HG03095 (cell line): ENCODE data around the gene CORO1A.
"Not testable (repeated sequence)": the region's sequence is repeated elsewhere in the genome, so short reads cannot be mapped to it uniquely, and the experiment has no call there.

Experiments
- ATAC-seq: cut with Tn5 transposase; IDR thresholded peaks from one replicate; pipeline ENCODE4 v1.9.1; 2021; ENCODE audit warnings: moderate library complexity; ENCODE audit not compliant: unreplicated experiment

CORO1A gene

DNA sequence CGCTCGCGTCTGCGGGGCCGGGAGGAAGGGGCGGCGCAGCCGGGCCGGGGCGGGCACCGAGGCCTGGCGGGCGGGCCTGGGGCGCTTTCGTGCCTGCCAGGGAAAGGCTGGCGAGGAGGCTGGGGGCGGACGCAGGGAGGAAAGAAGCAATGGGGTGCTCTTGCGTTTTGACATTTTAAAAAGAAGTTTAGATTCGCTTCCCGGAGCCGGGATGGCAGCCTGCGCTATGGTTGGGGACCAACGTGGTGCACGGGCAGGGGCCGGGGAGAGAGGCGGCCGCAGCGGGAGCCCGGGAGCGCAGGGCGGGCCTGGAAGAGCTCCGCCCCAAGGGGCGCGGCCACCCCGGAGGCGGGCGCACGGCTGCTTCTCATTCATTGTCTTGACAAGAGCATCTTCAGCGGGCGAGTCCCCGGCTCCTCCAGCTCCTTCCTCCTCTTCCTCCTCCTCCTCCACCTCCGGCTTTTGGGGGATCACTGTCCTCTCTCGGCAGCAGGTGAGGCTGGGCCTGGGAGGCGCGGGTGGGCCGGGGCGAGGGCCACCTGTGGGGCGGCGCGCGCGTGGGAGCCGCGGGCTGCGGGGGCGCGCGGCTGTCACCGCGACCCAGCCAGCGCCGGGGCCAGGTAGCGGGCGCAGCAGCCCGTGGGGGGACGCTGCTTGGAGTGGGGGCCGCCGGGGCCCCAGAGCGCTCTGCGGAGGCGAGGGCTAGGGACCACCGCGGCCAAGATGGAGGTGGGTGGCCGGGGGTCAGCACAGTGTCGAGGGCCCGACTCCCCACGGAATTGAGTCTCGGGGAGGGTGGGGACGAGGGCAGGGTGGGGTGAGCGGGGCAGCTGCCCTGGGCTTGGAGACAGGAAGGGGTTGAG is at the start of gene CORO1A:
Gene CORO1A, plus strand, starts transcription at position 370 of the 863 bp plus-strand sequence. CDS start 1,608 bp downstream, outside the sequence.
- peak; percentile 43 for ATAC-seq

DNA sequence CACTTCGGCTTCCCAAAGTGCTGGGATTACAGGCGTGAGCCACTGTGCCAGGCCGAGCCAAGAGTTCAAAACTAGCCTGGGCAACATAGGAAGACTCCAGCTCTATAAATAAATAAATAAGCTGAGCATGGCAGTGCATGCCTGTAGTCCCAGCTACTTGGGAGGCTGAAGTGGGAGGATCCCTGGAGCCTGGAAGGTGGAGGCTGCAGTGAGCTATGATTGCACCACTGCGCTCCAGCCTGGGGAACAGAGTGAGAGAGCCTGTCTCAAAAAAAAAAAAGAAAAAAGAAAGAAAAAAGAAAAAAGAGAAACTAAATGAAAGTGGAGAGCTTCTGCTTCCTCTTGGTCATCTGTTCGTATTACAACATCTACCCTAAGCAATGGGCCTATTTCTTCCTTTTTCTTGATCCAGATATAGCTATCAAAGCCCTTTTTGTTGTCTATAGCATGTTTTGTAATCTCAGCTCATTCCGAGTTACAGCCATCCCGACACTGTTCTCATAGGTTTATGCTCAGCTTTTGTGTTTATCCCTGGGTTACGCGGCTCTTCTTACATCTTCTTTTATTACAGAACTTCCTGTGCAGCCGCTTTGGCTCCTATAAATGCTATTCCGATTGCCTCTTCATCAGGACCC is 46.3 kb upstream of the CORO1A start:
- ATAC-seq = no peak

DNA sequence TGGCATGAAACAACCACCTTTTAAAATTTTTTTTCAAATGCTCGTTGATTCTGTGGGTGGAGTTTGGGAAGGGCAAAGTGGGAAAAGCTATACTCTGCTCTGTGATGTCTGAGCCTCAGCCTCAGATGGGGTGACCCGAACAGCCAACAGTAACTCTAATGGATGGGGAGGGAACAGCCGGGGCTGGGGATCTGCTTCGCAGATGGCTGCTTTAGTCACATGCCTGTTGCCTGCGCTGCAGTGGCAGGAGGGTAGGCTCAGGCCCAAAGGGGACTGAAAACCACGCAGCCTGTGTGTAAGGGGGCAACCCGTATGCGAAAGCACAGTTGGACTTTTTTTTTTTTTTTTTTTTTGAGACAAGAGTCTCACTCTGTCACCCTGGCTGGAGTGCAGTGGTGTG is 45.5 kb upstream of the CORO1A start:
- ATAC-seq = no peak

DNA sequence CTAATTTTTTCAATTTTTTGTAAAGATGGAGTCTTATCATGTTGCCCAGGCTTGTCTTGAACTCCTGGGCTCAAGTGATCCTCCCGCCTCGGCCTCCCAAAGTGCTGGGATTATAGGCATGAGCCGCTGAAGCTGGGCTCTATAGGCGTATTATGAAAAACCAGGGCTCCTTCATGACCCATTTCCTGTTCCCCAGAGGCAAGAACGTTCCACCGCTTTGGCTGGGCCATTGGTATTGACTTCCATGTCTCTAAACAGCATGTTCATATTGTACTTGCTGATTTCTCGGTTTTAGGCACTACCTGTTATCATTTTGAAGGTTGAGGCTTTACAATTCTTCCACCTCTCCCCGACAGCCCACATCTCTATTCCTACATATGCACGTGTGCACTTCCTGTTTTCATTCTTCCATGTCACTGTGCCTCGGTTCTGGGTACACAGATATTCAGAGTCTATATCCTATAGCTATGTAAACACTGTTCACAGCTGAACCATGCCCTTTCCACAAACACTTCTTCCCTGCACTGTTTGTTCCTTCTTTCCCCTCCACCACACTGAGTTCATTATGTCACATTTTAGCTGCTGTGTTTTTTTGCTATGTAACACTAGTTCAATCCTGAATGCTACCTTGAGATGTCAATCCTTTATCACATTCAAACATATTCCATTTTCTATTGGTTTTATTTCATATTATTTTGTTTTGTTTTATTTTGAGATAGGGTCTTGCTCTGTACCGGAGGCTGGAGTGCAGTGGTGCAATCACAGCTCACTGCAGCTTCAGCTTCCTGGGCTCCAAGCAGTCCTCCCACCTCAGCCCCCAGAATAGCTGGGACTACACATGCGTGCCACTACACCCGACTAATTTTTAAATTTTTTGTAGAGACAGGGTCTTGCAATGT is 43.6 kb upstream of the CORO1A start:
- no peak for ATAC-seq

DNA sequence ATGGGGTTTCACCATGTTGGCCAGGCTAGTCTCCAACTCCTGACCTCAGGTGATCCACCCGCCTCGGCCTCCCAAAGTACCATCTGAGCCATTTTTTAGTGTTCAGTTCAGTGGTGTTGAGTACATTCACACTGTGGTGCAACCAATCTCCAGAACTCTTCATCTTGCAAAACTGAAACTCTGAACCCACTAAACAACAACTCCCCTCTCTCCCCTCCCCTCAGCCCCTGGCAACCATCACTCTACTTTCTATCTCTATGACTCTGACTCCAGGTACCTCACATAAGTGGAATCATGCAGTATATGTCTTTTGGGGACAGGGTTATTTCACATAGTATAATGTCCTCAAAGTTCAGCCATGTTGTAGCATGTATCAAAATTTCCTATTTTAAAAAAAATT is 41.7 kb upstream of the CORO1A start:
- no peak for ATAC-seq

DNA sequence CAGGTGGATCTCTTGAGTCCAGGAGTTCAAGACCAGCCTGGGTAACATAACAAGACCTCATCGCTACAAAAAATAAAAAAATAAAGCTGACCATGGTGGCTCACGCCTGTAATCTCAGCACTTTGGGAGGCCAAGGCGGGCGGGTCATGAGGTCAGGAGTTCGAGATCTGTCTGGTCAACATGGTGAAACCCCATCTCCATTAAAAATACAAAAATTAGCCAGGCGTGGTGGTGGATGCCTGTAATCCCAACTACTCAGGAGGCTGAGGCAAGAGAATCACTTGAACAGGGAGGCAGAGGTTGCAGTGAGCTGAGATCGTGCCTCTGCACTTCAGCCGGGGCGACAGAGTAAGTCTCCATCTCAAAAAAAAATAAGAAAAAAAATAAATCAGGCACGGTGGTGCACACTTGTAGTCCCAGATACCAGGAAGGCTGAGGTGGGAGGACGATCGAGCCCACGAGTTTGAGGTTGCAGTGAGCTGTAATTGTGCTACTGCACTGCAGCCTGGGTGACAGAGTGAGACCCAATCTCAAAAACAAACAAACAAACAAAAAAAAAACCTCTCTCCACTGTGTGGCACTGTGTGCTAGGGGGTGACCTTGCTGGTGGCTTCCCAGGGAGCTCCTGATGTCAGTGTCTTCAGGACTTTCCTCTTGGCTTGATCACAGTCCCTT is 40.6 kb upstream of the CORO1A start:
- ATAC-seq = no peak

DNA sequence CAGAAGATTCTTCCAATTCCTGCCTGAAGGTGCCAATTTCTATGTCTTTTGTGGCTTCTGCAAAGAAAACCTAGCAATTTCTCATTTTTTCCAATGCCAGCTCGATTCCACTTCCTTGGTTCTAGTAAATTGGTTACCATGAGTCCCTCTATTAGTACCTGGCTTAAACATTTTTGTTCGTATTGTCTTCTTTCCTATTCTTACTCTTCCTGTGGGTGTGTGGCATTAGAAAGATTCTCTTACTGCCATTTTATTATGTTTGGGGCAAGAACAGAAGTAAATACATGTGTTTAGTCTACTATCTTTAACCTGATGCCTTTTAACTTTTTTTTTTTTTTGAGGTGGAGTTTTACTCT is 40.1 kb upstream of the CORO1A start:
- no peak for ATAC-seq

DNA sequence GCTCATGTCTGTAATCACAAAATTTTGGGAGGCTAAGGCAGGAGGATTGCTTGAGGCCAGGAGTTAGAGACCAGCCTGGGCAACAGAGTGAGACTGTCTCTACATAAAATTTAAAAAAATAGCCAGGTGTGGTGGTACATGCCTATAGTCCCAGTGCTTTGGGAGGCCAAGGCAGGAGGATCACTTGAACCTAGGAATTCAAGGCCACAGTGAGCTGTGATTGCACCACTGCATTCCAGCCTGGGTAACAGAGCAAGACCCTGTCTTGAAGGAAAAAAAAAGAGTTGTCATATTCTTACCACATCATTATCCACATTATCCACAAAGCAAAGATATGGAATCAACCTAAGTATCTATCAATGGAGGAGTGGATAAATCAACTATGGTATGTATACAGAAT is 39.4 kb upstream of the CORO1A start:
- ATAC-seq = no peak

DNA sequence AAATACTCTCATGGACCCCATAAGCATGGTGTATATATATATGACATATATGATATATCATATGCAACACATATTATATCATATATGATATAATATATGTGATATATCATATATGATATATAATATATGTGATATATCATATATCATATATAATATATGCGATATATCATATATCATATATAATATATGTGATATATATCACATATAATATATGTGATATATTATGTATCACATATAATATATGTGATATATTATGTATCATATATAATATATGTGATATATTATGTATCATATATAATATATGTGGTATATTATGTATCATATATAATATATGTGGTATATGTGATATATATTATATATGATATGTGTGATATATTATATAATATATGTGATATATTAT is 38.5 kb upstream of the CORO1A start:
- no peak for ATAC-seq

DNA sequence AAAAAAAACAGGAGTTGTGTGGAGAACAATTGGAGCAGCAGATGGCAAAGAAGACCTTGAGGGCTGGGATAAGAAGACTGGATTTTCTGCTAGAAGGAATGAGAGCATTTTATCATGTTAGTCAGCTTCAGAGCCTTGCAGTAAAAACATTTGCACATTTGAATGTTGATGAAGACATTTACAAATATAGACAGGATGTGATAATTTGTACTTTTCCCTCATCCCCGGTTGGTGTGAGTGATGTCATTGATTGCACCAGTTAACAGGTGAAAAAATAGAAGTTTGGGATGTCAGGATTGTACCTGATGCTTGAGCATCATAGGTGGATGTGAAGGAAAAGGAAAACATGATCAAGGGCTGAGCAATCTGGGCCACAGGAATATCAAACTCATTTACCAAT is 37.7 kb upstream of the CORO1A start:
- ATAC-seq = no peak

DNA sequence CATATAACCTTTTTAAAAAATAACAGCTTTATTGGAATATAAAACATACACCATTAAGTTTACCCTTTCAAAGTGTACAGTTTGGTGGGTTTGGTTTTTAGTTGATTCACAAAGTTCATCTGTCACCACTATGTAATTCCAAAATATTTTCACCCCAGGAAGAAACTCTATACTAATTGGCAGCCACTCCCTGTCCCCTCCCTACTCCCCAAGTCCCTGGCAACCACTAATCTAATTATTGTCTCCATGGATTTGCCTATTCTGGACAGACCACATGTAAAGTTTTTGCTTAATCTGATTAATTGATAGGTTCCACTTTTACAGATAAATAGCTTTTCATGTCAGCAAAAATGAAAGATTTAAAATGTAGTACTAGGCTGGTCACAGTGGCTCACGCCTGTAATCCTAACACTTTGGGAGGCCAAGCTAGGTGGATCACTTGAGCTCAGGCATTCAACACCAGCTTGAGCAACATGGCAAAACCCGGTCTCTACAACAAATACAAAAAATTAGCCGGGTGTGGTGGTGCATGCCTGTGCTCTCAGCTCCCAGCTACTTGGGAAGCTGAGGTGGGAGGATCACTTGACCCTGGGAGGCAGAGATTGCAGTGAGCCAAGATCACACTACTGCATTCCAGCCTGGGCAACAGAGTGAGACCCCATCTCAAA is 35.4 kb upstream of the CORO1A start:
- ATAC-seq = no peak

DNA sequence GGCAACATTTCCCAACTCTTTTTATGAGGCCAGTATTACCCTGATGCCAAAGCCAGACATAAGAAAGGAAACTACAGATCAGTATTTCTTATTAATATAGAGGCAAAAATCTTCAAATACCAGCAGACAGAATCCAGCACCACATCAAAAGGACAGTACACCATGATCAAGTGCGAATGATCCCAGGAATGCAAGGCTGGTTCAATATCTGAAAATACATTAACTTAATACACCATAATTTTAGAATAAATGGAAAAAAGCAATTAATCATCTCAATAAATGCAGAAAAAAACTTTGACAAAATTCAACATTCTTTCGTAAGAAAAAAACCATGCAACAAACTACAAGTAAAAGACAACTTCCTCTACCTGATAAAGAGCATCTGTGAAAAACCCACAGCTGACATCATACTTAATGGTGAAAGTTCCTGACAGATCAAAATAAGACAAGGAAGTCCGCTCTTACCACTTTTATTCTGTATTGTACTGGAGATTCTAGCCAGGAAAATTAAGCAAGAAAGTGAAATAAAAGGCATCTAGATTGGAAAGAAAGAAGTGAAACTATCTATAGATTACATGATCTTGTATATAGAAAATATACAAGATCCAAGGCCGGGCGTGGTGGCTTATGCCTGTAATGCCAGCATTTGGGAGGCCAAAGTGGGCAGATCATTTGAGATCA is 34.0 kb upstream of the CORO1A start:
- no peak for ATAC-seq

DNA sequence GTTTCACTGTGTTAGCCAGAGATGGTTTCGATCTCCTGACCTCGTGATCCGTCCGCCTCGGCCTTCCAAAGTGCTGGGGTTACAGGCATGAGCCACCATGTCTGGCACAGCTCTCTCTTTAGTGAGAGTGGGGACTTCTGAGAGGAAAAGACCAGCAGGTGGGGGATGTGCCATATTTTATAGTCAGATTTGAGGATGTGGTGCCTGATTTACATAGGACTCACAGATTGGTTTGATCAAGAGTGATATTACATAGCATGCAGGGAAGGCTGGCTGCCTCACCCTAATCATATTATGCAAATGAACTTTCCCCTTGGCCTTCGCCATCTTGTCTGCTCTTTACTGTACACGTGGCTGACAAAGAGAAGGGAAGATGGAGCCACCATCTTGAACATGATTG is 32.3 kb upstream of the CORO1A start:
- no peak for ATAC-seq

DNA sequence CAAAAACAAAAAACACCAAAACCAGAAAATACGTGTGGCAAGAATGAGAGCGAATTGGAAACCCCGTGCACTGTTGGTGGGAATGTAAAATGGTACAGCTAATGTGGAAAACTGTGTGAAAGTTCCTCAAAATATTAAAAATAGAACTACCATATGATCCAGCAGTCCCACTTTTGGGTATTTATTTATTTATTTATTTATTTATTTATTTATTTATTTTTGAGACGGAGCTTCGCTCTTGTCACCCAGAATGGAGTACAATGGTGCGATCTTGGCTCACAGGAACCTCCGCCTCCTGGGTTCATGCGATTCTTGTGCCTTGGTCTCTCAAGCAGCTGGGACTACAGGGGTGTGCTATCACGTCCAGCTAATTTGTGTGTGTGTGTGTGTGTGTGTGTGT is 30.9 kb upstream of the CORO1A start:
- no peak for ATAC-seq

DNA sequence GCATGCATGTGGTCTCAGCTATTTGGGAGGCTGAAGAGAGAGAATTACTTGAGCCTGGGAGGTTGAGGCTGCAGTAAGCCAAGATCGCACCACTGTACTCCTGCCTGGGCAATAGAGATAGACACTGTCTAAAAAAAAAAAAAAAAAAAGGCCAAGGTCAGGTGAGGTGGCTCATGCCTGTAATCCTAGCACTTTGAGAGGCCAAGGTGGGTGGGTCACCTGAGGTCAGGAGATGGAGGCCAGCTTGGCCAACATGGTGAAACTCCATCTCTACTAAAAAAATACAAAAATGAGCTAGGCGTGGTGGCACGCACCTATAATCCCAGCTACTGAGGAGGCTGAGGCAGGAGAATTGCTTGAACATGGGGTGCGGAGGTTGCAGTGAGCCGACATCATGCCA is 28.2 kb upstream of the CORO1A start:
- ATAC-seq = no peak

DNA sequence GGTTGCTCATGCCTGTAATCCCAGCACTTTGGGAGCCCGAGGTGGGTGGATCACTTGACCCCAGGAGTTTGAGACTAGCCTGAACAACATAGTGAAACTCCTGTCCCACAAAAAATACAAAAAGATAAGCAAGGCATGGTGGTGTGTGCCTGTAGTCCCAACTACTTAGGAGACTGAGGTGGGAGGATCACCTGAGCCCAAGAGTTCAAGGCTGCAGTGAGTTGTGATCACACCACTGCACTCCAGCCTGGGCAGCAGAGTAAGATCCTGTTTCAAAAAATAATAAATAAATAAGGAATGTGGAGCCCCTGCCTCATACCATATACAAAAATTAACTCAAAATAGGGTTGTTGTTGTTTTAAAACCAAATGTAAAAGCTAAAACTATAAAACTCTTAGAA is 26.2 kb upstream of the CORO1A start:
- ATAC-seq = no peak

DNA sequence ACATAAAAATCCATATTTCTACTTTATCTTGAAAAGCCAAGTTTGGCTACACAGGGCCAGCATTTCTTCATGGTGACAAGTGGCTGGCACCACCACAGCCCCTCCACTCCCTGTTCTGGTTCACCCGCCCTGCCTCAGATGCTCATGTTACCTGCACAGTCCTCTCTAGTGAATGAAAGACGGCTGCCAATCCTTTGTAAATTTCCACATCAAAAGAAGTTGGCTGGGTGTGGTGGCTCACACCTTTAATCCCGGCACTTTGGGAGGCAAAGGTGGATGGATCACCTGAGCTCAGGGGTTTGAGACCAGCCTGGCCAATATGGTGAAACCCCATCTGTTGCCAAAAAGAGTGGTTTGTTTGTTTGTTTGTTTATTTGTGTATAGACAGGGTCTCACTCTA is 19.9 kb upstream of the CORO1A start:
- ATAC-seq = no peak

DNA sequence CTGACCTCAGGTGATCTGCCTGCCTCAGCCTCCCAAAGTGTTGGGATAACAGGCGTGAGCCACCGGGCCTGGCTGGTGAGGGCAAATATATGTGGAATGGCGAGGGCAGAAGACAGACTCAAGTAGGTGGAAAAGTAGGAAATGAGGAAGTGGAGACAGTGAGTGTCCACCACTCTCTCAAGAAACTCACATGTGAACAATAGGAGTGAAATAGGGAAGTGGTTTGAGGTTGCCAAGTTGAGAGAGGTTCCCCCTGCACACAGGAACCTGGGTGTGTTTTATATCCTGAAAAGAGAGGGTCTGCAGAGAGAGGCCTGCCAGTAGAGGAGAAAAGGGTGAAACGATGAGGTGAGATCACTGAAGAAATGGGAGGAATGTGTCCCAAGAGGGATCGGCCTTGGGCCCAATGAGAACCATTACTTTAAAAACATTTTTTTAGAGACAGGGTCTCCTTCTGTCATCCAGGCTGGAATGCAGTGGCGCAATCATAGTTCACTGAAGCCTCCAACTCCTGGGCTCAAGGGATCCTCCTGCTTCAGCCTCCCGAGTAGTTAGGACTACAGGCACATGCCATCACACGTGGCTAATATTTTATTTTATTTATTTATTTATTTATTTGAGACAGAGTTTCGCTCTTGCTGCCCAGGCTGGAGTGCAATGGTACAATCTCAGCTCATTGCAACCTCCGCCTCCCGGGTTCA is 17.1 kb upstream of the CORO1A start:
- no peak for ATAC-seq

DNA sequence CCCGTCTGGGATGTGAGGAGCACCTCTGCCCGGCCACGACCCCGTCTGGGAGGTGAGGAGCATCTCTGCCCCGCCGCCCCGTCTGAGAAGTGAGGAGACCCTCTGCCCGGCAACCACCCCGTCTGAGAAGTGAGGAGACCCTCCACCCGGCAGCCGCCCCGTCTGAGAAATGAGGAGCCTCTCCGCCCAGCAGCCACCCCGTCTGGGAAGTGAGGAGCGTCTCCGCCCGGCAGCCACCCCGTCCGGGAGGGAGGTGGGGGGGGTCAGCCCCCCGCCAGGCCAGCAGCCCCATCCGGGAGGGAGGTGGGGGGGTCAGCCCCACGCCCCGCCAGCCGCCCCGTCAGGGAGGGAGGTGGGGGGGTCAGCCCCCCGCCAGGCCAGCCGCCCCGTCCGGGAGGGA is 14.7 kb upstream of the CORO1A start:
- ATAC-seq = not testable (repeated sequence)
